ENCODE data around the gene CHKB.

- TF ChIP-seq CTCF (IDR thresholded peaks at IDR 0.05; ENCODE audit: insufficient read depth, low read length, poor library complexity, severe bottlenecking): no peak
- TF ChIP-seq EZH2phosphoT487 (conservative IDR thresholded peaks at IDR 0.05; ENCODE audit: low read length): no peak
Measured at GRCh38 chr22:50586416-50586815, 3.8 kb upstream of the CHKB start.

Measured in SU-DHL-6 (cell line).